MM.1S (cell line): Measurements from ENCODE around the gene CXCL17.

Source experiments
- DNase-seq: peaks from one replicate; pipeline ENCODE4 v3.0.0-alpha.2; 2015
- H2AFZ ChIP-seq: fragments of 300-600 bp; sonication (generic); 2 replicates; pipeline ENCODE4 v1.6.0; 2016; ENCODE audit warnings: antibody characterized with exemption, low read length
- H3F3A ChIP-seq: fragments of 300-600 bp; sonication (generic); 2 replicates; pipeline ENCODE4 v1.6.1; 2016; ENCODE audit warnings: mild to moderate bottlenecking, antibody characterized with exemption, low read length, moderate library complexity, mixed read lengths; ENCODE audit not compliant: insufficient read depth
- H3K27ac ChIP-seq: fragments of 300-600 bp; sonication (generic); 2 replicates; pipeline ENCODE4 v1.5.1; 2016; ENCODE audit warnings: mild to moderate bottlenecking, low read length
- H3K27me3 ChIP-seq: fragments of 300-600 bp; sonication (generic); replicated peaks from 2 replicates; pipeline ENCODE4 v1.6.0; 2016; ENCODE audit warnings: low read length; ENCODE audit not compliant: insufficient read depth
- H3K36me3 ChIP-seq: fragments of 300-600 bp; sonication (generic); replicated peaks from 2 replicates; pipeline ENCODE4 v1.6.1; 2016; ENCODE audit warnings: mild to moderate bottlenecking, low read length, mixed read lengths; ENCODE audit not compliant: insufficient read depth
- H3K4me1 ChIP-seq: fragments of 300-600 bp; sonication (generic); 2 replicates; pipeline ENCODE4 v1.6.1; 2016; ENCODE audit warnings: low read length, mixed read lengths
- H3K4me2 ChIP-seq: fragments of 300-600 bp; sonication (generic); 2 replicates; pipeline ENCODE4 v1.6.0; 2016; ENCODE audit warnings: low read depth, low read length
- H3K4me3 ChIP-seq: fragments of 300-600 bp; sonication (generic); 2 replicates; pipeline ENCODE4 v1.5.1; 2016; ENCODE audit warnings: low read length, mixed read lengths
- H3K79me2 ChIP-seq: fragments of 300-600 bp; sonication (generic); 2 replicates; pipeline ENCODE4 v1.6.1; 2016; ENCODE audit warnings: mixed run types, low read length, mixed read lengths
- H3K9ac ChIP-seq: fragments of 300-600 bp; sonication (generic); 2 replicates; pipeline ENCODE4 v1.6.1; 2016; ENCODE audit warnings: low read length, mixed read lengths
- H3K9me2 ChIP-seq: fragments of 300-600 bp; sonication (generic); replicated peaks from 2 replicates; pipeline ENCODE4 v1.6.1; 2016; ENCODE audit warnings: mild to moderate bottlenecking, low read length, mixed read lengths; ENCODE audit not compliant: insufficient read depth
- H3K9me3 ChIP-seq: fragments of 300-600 bp; sonication (generic); replicated peaks from 2 replicates; pipeline ENCODE4 v1.6.1; 2016; ENCODE audit warnings: mild to moderate bottlenecking, low read length, mixed read lengths; ENCODE audit not compliant: insufficient read depth
- H4K20me1 ChIP-seq: fragments of 300-600 bp; sonication (generic); 2 replicates; pipeline ENCODE4 v1.6.1; 2016; ENCODE audit warnings: mild to moderate bottlenecking, low read length, moderate library complexity, mixed read lengths; ENCODE audit not compliant: insufficient read depth
- CTCF ChIP-seq: fragments of 300-600 bp; sonication (generic); IDR thresholded peaks from 2 replicates; pipeline ENCODE4 v1.5.1; 2016; ENCODE audit warnings: antibody characterized with exemption, low read length, mixed read lengths
- EZH2 ChIP-seq: fragments of 300-600 bp; sonication (generic); optimal IDR thresholded peaks from 2 replicates; pipeline ENCODE3; 2017; ENCODE audit warnings: low read depth, mild to moderate bottlenecking, antibody characterized with exemption, low read length, mixed read lengths
- EZH2phosphoT487 ChIP-seq: fragments of 300-600 bp; sonication (generic); IDR thresholded peaks from 2 replicates; pipeline ENCODE4 v1.6.1; 2018; ENCODE audit warnings: antibody characterized with exemption, low read length

The CXCL17 gene

GRCh38 chr19:42472402-42473147 lies 29.8 kb upstream of the CXCL17 start:
- H3F3A ChIP-seq = no peaks in the 10 kb centered on the region
- H3K9me3 ChIP-seq = no peaks in the 10 kb centered on the region
- H4K20me1 ChIP-seq = no peaks in the 10 kb centered on the region
- no peak overlapping the region for H2AFZ ChIP-seq
- H3K27ac ChIP-seq = no peak overlapping the region
- no peaks in the 10 kb centered on the region for H3K4me1 ChIP-seq
- no peak for DNase-seq
- H3K36me3 ChIP-seq = no peaks in the 10 kb centered on the region
- H3K4me3 ChIP-seq = no peak overlapping the region
- H3K4me2 ChIP-seq = no peak overlapping the region
- no peak overlapping the region for H3K9ac ChIP-seq
- H3K27me3 ChIP-seq = no peaks in the 10 kb centered on the region
- no peak for TF ChIP-seq EZH2phosphoT487
- TF ChIP-seq EZH2 = no peak
- no peak for TF ChIP-seq CTCF
- H3K79me2 ChIP-seq = no peaks in the 10 kb centered on the region
- H3K9me2 ChIP-seq = no peaks in the 10 kb centered on the region

- Histone ChIP-seq H3K9me3 (no peaks in the 10 kb centered on the region), H3F3A (no peaks in the 10 kb centered on the region), H3K27ac (no peak overlapping the region), H3K9ac (no peak overlapping the region), H3K27me3 (no peaks in the 10 kb centered on the region), H3K4me2 (no peak overlapping the region), H2AFZ (no peak overlapping the region), H3K4me3 (no peak overlapping the region), H4K20me1 (no peaks in the 10 kb centered on the region), H3K36me3 (no peaks in the 10 kb centered on the region), H3K79me2 (no peaks in the 10 kb centered on the region), H3K9me2 (no peaks in the 10 kb centered on the region), H3K4me1 (no peaks in the 10 kb centered on the region)
- no peak for DNase-seq
- TF ChIP-seq CTCF = no peak
Observed at GRCh38 chr19:42471554-42472249, 29.0 kb upstream of the CXCL17 start.

DNA sequence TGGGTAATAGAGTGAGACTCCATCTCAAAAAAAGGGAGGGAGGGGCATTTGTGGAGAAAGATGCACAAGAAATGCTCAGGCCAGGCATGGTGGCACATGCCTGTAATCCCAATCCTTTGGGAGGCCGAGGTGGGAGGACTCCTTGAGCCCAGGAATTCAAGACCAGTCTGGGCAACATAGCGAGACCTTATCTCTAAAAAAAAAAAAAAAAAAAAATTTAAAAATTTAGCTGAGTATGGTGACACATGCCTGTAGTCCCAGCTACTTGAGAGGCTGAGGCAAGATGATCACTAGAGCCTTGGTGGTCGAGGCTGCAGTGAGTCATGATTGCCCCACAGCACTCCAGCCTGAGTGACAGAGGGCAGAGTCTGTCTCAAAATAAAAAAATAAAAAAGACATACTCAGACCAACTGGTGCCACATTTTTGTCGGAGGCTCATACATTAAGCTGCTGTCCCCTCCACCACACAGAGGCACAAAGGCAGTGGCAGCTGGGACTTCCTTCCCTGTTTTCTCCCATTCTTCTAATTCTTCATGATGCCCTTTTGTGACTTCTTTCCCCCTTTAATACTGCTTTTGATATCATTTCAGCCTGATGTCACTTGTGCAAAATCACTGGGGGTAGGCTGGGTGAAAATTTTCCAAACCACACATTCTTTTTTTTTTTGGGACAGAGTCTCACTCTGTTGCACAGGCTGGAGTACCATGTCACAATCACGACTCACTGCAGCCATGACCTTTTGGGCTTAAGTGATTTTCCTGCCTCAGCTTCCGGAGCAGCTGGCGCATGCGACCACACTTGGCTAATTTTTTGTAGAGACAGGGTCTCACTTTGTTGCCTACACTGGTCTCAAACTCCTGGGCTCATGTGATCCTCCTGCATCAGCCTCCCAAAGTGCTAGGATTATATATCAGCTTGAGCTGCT lies 26.8 kb upstream of the CXCL17 start:
- no peak overlapping the region for H2AFZ ChIP-seq
- no peak for DNase-seq
- H3K4me3 ChIP-seq = no peak overlapping the region
- H4K20me1 ChIP-seq = no peaks in the 10 kb centered on the region
- no peak overlapping the region for H3K9ac ChIP-seq
- H3K27me3 ChIP-seq = no peaks in the 10 kb centered on the region
- H3K27ac ChIP-seq = no peak overlapping the region
- no peaks in the 10 kb centered on the region for H3K79me2 ChIP-seq
- no peaks in the 10 kb centered on the region for H3F3A ChIP-seq
- H3K9me2 ChIP-seq = no peaks in the 10 kb centered on the region
- no peaks in the 10 kb centered on the region for H3K9me3 ChIP-seq
- no peak overlapping the region for H3K4me2 ChIP-seq
- peaks cover 8% of the 10 kb centered on the region for H3K4me1 ChIP-seq
- TF ChIP-seq EZH2phosphoT487 (no peak), CTCF (no peak), EZH2 (no peak)
- no peaks in the 10 kb centered on the region for H3K36me3 ChIP-seq
